CD14-positive monocyte (primary cell): ENCODE results near the gene TMTC1. TPM values are rescaled to one million over a fixed set of nuclear protein-coding genes. Genes with fewer than 3 reads are reported as not detected.

Experiments used
- DNase-seq, 3 donors: peaks; one replicate each; pipeline ENCODE4 v3.0.0-alpha.2; 2011 to 2022
- H2AFZ ChIP-seq: 2 replicates; pipeline ENCODE4 v1.6.0; 2012; ENCODE audit warnings: mild to moderate bottlenecking, low read depth, low read length, inconsistent platforms; ENCODE audit not compliant: insufficient read depth, poor library complexity, severe bottlenecking
- H3K27ac ChIP-seq, 2 donors: 1 replicate in 1 of 2; 2 replicates in 1 of 2; pipeline ENCODE4 v1.5.1; 2012 to 2013; ENCODE audit warnings: low read length in 2 of 2, control low read depth in 1 of 2, inconsistent platforms in 1 of 2, low read depth in 1 of 2, mild to moderate bottlenecking in 1 of 2
- H3K27me3 ChIP-seq, 2 donors: one replicate each; pipeline versions ENCODE4 v1.6.0 to v1.6.1; 2011 to 2013; ENCODE audit warnings: low read length in 2 of 2; ENCODE audit not compliant: control insufficient read depth in 2 of 2, insufficient read depth in 2 of 2
- H3K36me3 ChIP-seq, 2 donors: replicated peaks in 1 of 2; 1 replicate in 1 of 2; 2 replicates in 1 of 2; pipeline versions ENCODE4 v1.5.1 to v1.6.1; 2012 to 2013; ENCODE audit warnings: low read length in 2 of 2, control low read depth in 1 of 2, inconsistent platforms in 1 of 2, mild to moderate bottlenecking in 1 of 2; ENCODE audit not compliant: insufficient read depth in 2 of 2, control insufficient read depth in 1 of 2
- H3K4me1 ChIP-seq, 2 donors: 1 replicate in 1 of 2; 2 replicates in 1 of 2; pipeline versions ENCODE4 v1.5.1 to v1.6.1; 2012 to 2013; ENCODE audit warnings: low read length in 2 of 2, control low read depth in 1 of 2, inconsistent platforms in 1 of 2, mild to moderate bottlenecking in 1 of 2, moderate library complexity in 1 of 2; ENCODE audit not compliant: insufficient read depth in 2 of 2, control insufficient read depth in 1 of 2
- H3K4me2 ChIP-seq: replicated peaks from 2 replicates; pipeline ENCODE3; 2012; ENCODE audit warnings: low read length, moderate library complexity, mild to moderate bottlenecking; ENCODE audit not compliant: poor library complexity, severe bottlenecking; ENCODE audit errors: extremely low read depth
- H3K4me3 ChIP-seq, 3 experiments: fragments of 200-600 bp in 1 of 3; sonication (generic) in 1 of 3; replicated peaks in 1 of 3; 1 replicate in 2 of 3; 2 replicates in 1 of 3; pipeline ENCODE4 v1.5.1; 2011 to 2013; ENCODE audit warnings: low read length in 3 of 3, mild to moderate bottlenecking in 3 of 3, control low read depth in 2 of 3, low read depth in 2 of 3, inconsistent platforms in 1 of 3, moderate library complexity in 1 of 3
- H3K79me2 ChIP-seq: 2 replicates; pipeline ENCODE4 v1.6.0; 2012; ENCODE audit warnings: mild to moderate bottlenecking, control low read depth, inconsistent platforms, low read length, moderate library complexity; ENCODE audit not compliant: insufficient read depth
- H3K9ac ChIP-seq: 2 replicates; pipeline ENCODE4 v1.6.0; 2017; ENCODE audit warnings: low read length, mild to moderate bottlenecking; ENCODE audit not compliant: insufficient read depth, poor library complexity, severe bottlenecking
- H3K9me3 ChIP-seq, 2 donors: replicated peaks in 1 of 2; 1 replicate in 1 of 2; 2 replicates in 1 of 2; pipeline versions ENCODE4 v1.5.1 to v1.6.1; 2012 to 2013; ENCODE audit warnings: low read length in 2 of 2, control low read depth in 1 of 2; ENCODE audit not compliant: control insufficient read depth in 1 of 2, insufficient read depth in 1 of 2
- H4K20me1 ChIP-seq: 2 replicates; pipeline ENCODE4 v1.6.0; 2012; ENCODE audit warnings: mild to moderate bottlenecking, low read length, control low read depth, moderate library complexity; ENCODE audit not compliant: insufficient read depth
- H3K27ac Mint-ChIP-seq, 7 donors: one replicate each; pipeline ENCODE4 v1.8.0; 2020; ENCODE audit warnings: mild to moderate bottlenecking in 7 of 7, mixed read lengths in 7 of 7, moderate library complexity in 6 of 7, inconsistent platforms in 2 of 7
- H3K27me3 Mint-ChIP-seq, 3 donors: one replicate each; pipeline ENCODE4 v1.8.0; 2021 to 2022; ENCODE audit warnings: low read depth in 3 of 3, mild to moderate bottlenecking in 3 of 3, mixed read lengths in 3 of 3, moderate library complexity in 3 of 3, inconsistent platforms in 1 of 3
- H3K36me3 Mint-ChIP-seq, 2 donors: one replicate each; pipeline ENCODE4 v1.8.0; 2020; ENCODE audit warnings: mixed read lengths in 2 of 2, inconsistent platforms in 1 of 2, mild to moderate bottlenecking in 1 of 2
- H3K4me1 Mint-ChIP-seq: one replicate; pipeline ENCODE4 v1.8.0; 2020; ENCODE audit warnings: mild to moderate bottlenecking, mixed read lengths
- H3K4me3 Mint-ChIP-seq, 2 donors: one replicate each; pipeline ENCODE4 v1.8.0; 2020; ENCODE audit warnings: mild to moderate bottlenecking in 2 of 2, mixed read lengths in 2 of 2, moderate library complexity in 1 of 2
- H3K9me3 Mint-ChIP-seq, 7 donors: one replicate each; pipeline ENCODE4 v1.8.0; 2020 to 2022; ENCODE audit warnings: mixed read lengths in 7 of 7, mild to moderate bottlenecking in 6 of 7, moderate library complexity in 6 of 7, inconsistent platforms in 2 of 7
- WGBS: methylation state at CpG from one replicate; pipeline ENCODE4 v1.1.5; 2013; ENCODE audit warnings: missing lambda C conversion rate; ENCODE audit not compliant: insufficient coverage; 5-methylcytosine and 5-hydroxymethylcytosine counted together
- intact Hi-C, 2 donors: fragments of 100-400 bp; cut with micrococcal nuclease; formaldehyde crosslinking; loops; one replicate each; pipeline versions ENCODE4 v1.15.0 to v1.15.1; 2023
- polyA plus RNA-seq, 3 donors: library from polyadenylated mRNA; depleted of rRNA in 1 of 3; unstranded in 2 of 3; stranded (reverse) in 1 of 3; fragments of 300-500 nt in 2 of 3; fragments of >200 nt in 1 of 3; fragmentation: Illumina TruSeq in 2 of 3; gene quantifications; 1 replicate in 2 of 3; 2 replicates in 1 of 3; pipeline ENCODE4 v1.2.3, GENCODE V29; 2012 to 2021
- TF ChIP-seq, protein P1 (sequence below): fragments of 200-600 bp; IDR thresholded peaks from one replicate; pipeline ENCODE4 v1.8.0; 2022; ENCODE audit warnings: antibody characterized with exemption, mild to moderate bottlenecking

The TMTC1 gene
- polyA plus RNA-seq, 3 donors, result 0.57 to 5.6 (median 2.1) TPM

DNA sequence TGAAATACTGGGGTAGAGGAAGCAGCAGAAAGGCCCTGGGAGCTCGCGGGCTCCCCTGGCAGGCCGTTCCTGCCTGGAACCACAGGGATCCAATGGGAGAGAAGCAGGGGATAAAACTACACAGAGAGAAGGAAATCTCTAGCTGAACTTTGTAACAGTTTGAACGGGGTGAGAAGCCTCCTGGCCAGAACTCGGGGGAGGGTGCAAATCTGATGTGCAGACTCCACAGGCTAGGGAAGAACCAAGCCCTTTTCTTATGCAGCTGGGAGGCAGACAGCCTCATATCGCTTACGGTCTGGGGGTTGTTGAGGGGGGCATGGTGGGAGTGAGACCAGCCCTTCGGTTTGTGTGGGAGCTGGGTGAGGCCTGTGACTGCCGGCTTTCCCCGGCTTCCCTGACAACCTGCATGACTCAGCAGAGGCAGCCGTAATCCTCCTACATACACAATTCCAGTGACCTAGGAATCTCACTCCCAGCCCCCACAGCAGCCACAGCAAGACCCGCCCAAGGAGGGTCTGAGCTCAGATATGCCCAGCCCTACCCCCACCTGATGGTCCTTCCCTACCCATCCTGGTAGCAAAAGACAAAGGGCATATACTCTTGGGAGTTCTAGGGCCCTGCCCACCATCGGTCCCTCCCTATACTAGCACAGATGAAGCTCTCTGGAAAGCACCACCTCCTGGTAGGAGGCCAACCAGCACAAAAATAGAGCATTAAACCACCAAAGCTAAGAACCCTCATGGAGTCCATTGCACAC, 143.0 kb downstream of the TMTC1 start:
- no peak for DNase-seq
- no peak overlapping the region for H3K9ac ChIP-seq
- Mint-ChIP-seq H3K9me3 (peaks cover 0 to 18% (median 10%) of the 10 kb centered on the region in 7 donors), H3K27me3 (peaks cover 0 to 6% (median 3%) of the 10 kb centered on the region in 3 donors), H3K4me3 (no peak overlapping the region), H3K4me1 (no peaks in the 10 kb centered on the region), H3K36me3 (peaks cover 0 to 6% of the 10 kb centered on the region in 2 donors), H3K27ac (peak overlapping the region in 1 of 7 donors; percentile 48)
- TF ChIP-seq, protein P1, sequence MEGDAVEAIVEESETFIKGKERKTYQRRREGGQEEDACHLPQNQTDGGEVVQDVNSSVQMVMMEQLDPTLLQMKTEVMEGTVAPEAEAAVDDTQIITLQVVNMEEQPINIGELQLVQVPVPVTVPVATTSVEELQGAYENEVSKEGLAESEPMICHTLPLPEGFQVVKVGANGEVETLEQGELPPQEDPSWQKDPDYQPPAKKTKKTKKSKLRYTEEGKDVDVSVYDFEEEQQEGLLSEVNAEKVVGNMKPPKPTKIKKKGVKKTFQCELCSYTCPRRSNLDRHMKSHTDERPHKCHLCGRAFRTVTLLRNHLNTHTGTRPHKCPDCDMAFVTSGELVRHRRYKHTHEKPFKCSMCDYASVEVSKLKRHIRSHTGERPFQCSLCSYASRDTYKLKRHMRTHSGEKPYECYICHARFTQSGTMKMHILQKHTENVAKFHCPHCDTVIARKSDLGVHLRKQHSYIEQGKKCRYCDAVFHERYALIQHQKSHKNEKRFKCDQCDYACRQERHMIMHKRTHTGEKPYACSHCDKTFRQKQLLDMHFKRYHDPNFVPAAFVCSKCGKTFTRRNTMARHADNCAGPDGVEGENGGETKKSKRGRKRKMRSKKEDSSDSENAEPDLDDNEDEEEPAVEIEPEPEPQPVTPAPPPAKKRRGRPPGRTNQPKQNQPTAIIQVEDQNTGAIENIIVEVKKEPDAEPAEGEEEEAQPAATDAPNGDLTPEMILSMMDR, result no peak
- no peaks in the 10 kb centered on the region for H3K79me2 ChIP-seq
- no peaks in the 10 kb centered on the region for H4K20me1 ChIP-seq
- H3K36me3 ChIP-seq, result no peaks in the 10 kb centered on the region
- H2AFZ ChIP-seq, result no peak overlapping the region
- H3K9me3 ChIP-seq, result peaks cover 0 to 12% of the 10 kb centered on the region in 2 donors
- intact Hi-C loops, result no loop called here
- H3K27ac ChIP-seq, result no peak overlapping the region
- H3K27me3 ChIP-seq, result no peaks in the 10 kb centered on the region
- H3K4me3 ChIP-seq, result no peak overlapping the region
- no peaks in the 10 kb centered on the region for H3K4me1 ChIP-seq
- H3K4me2 ChIP-seq, result no peak overlapping the region
- 96% methylated on average over 8 of the region's 13 CpGs for WGBS

GRCh38 chr12:29639893-29640495, 143.7 kb downstream of the TMTC1 start:
- H3K27ac ChIP-seq, result no peak overlapping the region
- TF ChIP-seq, protein P1, result no peak
- Mint-ChIP-seq H3K27me3 (peaks cover 0 to 6% (median 3%) of the 10 kb centered on the region in 3 donors), H3K4me1 (no peaks in the 10 kb centered on the region), H3K9me3 (peaks cover 0 to 18% (median 10%) of the 10 kb centered on the region in 7 donors), H3K27ac (peak overlapping the region in 1 of 7 donors; percentile 48), H3K4me3 (no peak overlapping the region), H3K36me3 (peaks cover 0 to 6% of the 10 kb centered on the region in 2 donors)
- no peak overlapping the region for H3K4me2 ChIP-seq
- H2AFZ ChIP-seq, result no peak overlapping the region
- H3K36me3 ChIP-seq, result no peaks in the 10 kb centered on the region
- WGBS, result 97% methylated on average over 9 of the region's 10 CpGs
- no peaks in the 10 kb centered on the region for H3K4me1 ChIP-seq
- no peaks in the 10 kb centered on the region for H3K79me2 ChIP-seq
- intact Hi-C loops, result no loop called here
- DNase-seq, result no peak
- no peak overlapping the region for H3K9ac ChIP-seq
- H3K27me3 ChIP-seq, result no peaks in the 10 kb centered on the region
- H4K20me1 ChIP-seq, result no peaks in the 10 kb centered on the region
- H3K9me3 ChIP-seq, result peaks cover 0 to 12% of the 10 kb centered on the region in 2 donors
- H3K4me3 ChIP-seq, result no peak overlapping the region
